GM18526 (cell line): Measurements from ENCODE around the gene MINK1.
A peak's percentile ranks its signal among the peaks of the same experiment; 100 is the strongest.

Source experiments
- POLR2A ChIP-seq: IDR thresholded peaks from 3 replicates; pipeline ENCODE4 v1.6.1; 2011; ENCODE audit not compliant: insufficient read length; ENCODE audit errors: extremely low read depth

Gene MINK1

GRCh38 chr17:4921320-4921719, 88.2 kb downstream of the MINK1 start:
- no peak for TF ChIP-seq POLR2A

GRCh38 chr17:4928881-4929280, 95.7 kb downstream of the MINK1 start:
- no peak for TF ChIP-seq POLR2A

DNA sequence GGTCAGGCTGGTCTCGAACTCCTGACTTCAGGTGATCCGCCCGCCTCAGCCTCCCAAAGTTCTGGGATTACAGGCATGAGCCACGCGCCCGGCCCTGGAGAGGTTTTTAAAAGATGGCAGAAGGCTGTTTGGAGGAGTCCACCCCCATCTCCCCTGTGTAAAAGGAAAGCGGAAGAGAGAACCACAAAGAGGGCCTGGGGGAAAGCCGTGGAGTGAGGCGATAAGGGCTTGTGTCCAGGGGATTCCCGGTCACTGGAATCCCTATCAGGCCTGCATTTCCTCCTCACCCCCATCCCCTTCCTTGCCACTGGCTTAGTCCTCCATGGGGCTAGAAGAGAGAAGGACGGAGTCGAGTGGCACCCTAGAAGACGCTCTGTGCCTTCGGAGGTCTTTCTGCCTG, 98.8 kb downstream of the MINK1 start, which contains the start of gene GP1BA:
Gene GP1BA (plus strand): TSS at position 315 of the 400 bp plus-strand sequence. CDS start 328 bp downstream, outside the sequence.
- no peak for TF ChIP-seq POLR2A

DNA sequence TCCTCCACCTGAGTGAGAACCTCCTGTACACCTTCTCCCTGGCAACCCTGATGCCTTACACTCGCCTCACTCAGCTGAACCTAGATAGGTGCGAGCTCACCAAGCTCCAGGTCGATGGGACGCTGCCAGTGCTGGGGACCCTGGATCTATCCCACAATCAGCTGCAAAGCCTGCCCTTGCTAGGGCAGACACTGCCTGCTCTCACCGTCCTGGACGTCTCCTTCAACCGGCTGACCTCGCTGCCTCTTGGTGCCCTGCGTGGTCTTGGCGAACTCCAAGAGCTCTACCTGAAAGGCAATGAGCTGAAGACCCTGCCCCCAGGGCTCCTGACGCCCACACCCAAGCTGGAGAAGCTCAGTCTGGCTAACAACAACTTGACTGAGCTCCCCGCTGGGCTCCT, 99.6 kb downstream of the MINK1 start:
- TF ChIP-seq POLR2A, result no peak

DNA sequence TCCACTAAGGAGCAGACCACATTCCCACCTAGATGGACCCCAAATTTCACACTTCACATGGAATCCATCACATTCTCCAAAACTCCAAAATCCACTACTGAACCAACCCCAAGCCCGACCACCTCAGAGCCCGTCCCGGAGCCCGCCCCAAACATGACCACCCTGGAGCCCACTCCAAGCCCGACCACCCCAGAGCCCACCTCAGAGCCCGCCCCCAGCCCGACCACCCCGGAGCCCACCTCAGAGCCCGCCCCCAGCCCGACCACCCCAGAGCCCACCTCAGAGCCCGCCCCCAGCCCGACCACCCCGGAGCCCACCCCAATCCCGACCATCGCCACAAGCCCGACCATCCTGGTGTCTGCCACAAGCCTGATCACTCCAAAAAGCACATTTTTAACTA, 100.5 kb downstream of the MINK1 start:
- no peak for TF ChIP-seq POLR2A

DNA sequence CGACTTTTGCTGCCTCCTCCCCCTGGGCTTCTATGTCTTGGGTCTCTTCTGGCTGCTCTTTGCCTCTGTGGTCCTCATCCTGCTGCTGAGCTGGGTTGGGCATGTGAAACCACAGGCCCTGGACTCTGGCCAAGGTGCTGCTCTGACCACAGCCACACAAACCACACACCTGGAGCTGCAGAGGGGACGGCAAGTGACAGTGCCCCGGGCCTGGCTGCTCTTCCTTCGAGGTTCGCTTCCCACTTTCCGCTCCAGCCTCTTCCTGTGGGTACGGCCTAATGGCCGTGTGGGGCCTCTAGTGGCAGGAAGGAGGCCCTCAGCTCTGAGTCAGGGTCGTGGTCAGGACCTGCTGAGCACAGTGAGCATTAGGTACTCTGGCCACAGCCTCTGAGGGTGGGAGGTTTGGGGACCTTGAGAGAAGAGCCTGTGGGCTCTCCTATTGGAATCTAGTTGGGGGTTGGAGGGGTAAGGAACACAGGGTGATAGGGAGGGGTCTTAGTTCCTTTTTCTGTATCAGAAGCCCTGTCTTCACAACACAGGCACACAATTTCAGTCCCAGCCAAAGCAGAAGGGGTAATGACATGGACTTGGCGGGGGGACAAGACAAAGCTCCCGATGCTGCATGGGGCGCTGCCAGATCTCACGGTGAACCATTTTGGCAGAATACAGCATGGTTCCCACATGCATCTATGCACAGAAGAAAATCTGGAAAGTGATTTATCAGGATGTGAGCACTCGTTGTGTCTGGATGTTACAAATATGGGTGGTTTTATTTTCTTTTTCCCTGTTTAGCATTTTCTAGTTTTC, 101.2 kb downstream of the MINK1 start:
- no peak for TF ChIP-seq POLR2A

GRCh38 chr17:4935650-4936049, 102.5 kb downstream of the MINK1 start:
- TF ChIP-seq POLR2A, result no peak

DNA sequence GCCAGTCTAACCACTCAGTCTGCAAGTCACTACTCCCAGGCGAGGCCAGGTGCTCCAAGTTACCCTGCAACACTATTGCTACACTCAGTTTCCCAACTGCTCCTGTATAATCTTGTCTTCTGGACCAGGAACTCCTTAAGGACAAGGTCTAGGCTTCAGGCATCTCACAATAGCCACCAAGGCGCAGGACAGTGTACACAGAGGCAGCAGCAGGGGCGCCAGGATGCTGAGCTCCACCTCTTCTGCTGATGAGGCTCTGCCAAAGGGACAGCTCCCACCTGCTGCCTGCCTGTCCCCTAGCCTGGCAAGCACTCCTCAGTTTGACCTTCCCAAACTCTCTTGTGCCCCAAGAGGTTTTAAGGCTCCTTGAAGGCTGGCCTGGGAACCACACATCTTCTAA, 103.3 kb downstream of the MINK1 start:
- TF ChIP-seq POLR2A, result no peak

DNA sequence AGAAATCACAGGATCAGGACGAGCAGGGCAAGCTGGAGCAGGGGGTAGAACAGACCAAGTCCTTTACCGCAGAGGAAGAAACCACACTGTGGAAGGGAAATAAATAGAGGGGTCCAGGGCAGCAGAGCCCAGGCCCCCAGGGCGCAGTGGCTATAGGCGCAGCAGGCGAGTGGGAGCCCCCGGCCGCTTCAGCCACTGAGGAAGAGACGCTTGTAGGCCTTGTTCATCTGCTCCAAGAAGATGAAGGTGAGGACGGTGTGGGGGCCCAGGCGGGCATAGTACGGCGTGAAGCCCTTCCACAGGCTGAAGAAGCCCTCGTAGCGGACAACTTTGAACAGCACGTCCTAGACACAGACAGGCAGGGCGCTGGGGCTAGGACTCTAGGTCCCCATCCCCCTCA, 104.4 kb downstream of the MINK1 start:
- TF ChIP-seq POLR2A, result no peak

GRCh38 chr17:4938069-4938491, 104.9 kb downstream of the MINK1 start:
- TF ChIP-seq POLR2A, result no peak

DNA sequence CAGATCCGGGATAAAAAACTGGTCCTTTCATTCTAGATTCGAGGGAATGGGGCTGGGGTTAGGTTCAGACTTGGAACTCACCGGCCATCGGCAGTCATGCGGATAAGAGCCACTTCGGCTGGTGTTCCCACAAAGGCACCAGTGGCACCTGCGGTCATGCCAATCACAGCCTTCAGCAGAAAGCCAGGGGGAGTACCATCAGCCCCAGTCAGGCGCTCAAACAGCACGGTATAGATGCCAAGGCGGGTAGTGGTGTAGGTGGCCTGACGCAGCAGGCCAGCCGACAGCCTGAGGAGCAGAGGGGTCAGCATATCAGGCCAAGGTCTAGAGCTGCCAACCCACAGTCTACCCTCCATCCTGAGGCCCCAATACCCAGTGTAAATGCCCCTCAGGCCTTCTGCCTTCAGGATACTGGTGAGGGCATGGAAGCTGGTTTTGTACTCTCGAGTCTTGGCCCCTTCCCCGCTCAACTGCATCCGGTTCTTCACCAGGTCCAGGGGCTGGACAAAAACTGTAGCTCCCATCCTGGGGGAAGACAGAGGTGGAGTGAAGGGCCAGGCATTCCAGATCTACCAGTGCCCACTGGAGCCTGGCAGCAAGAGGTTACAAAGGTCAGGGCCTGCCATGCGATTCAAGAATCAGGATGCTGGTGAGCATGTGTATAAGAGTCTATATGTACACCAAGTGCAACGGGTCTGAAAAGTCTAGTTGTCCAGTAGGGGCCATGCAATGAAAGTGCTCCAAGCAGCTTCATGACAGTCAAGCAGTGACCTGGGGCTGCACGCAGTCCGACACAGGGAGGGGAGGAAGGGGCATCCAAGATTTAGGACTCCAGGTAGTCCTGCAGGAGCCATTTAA, 105.8 kb downstream of the MINK1 start:
- no peak for TF ChIP-seq POLR2A

GRCh38 chr17:4939546-4939795, 106.3 kb downstream of the MINK1 start:
- TF ChIP-seq POLR2A, result no peak

DNA sequence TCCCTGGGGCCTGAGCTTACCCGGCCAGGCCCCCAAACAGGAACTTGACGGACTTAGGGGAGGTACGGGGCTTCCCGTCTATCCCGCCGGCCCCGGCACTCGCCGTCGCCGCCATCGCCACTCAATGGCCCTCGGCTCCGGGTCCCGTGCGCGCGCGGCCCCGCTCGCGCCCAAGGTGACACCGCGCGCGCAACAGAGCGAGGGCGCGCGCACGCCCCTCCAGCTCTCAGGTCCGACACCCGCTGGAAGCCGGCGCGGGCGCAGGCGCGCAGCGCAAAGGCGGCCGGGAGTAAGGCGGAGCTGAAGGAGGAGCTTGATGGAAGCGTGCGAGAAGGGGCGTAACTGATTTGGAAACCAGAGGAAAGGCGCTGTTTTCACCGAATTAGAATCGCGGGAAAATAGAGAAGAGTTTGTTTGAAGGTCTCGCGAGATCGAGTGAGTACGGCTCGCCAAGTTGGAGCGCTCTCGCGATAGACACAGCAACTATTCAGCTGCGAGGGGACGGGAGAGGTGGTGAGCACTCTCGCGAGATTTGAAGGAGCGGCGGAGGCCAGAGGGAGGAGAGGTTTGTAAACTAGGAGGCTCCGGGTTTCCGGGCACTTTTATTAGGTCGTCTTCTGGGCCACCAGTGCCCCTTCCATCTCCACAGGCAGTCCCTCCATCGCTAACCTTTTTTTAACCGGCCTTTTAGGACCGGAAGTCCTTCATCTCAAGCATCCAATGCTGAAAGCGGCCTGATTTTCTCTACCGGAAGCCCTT, 106.8 kb downstream of the MINK1 start, which contains the start of the genes RNF167 and SLC25A11:
Gene RNF167 (plus strand): TSS at position 473 of the 759 bp plus-strand sequence. CDS start 642 bp downstream, outside the sequence.
Gene SLC25A11 (minus strand): TSS at position 251 of the 759 bp plus-strand sequence. CDS start 136 bp downstream, at position 115.
- TF ChIP-seq POLR2A, result peak; percentile 91

DNA sequence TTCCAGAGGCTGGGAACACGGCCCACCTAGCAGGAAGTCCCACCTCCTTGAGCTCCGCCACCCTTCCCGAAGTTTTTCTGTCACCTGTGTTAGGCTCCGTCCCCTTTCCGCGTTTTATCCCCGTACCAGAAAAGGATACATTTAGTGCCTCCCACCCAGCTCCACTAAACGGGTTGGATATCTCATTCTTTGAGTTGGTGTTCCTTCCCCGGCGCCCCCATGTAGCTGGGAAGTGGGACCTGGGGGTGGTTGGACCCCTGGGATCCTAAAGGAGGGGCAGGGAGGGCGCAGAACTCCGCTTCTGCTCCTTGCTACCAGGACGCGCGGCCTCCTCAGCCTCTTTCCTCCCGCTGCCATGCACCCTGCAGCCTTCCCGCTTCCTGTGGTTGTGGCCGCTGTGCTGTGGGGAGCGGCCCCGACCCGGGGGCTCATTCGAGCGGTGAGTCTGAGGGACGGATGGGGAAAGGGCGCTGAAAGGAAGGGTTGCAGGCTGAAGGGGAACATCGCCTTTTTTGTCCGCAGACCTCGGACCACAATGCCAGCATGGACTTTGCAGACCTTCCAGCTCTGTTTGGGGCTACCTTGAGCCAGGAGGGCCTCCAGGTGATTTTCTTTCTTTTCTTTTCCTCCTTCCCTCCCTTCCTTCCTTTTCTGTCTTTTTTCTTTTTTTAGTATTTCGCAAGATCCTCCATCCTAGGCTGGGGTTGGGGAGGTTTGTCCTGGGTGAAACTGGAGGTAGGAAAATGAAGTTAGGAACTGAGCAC, 107.6 kb downstream of the MINK1 start:
- TF ChIP-seq POLR2A, result no peak

DNA sequence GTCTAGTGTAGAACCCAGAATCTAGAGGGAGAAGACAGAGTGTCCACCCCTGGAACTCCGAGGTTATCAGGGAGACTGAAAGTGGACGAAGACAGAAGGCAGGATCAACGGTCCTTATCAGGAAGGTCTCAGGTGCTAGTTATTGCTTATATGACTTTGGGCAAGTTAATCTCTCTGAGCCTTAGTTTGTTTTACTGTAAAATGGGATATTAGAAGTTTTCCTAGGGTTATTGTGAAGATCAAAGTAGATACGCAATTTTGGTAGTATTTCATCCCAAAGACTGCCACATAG, 108.1 kb downstream of the MINK1 start:
- TF ChIP-seq POLR2A, result no peak
